Measurements from ENCODE around the gene INAVA. TPM values are rescaled to one million over a fixed set of nuclear protein-coding genes. Genes with fewer than 3 reads are reported as not detected.
"Not testable (repeated sequence)": the region's sequence is repeated elsewhere in the genome, so short reads cannot be mapped to it uniquely, and the experiment has no call there.

INAVA gene
- total RNA-seq, 5 donors from 2014 or later (not counting 1 experiment from before 2014, with no cell fraction given), result 0.09 to 0.62 (median 0.25) TPM; not detected in 1

- CTCF ChIA-PET; H3K4me1 Mint-ChIP-seq; H3K4me3 Mint-ChIP-seq; ATAC-seq (replicated peaks in 1 of 4); H3K36me3 Mint-ChIP-seq; H3K27me3 ChIP-seq (replicated peaks in 1 of 2; ENCODE audit: control insufficient read depth in 2 of 2, extremely low read depth in 1 of 2, insufficient read depth in 2 of 2, low read length in 1 of 2); H3K4me1 ChIP-seq (ENCODE audit: control insufficient read depth in 1 of 2, extremely low read depth in 1 of 2, insufficient read depth in 2 of 2, low read length in 2 of 2); DNase-seq; H3K27ac Mint-ChIP-seq; H3K4me3 ChIP-seq (ENCODE audit: control insufficient read depth in 1 of 2, extremely low read depth in 1 of 2, low read length in 1 of 2); H3K36me3 ChIP-seq (ENCODE audit: control insufficient read depth in 2 of 2, extremely low read depth in 1 of 2, insufficient read depth in 1 of 2, low read length in 1 of 2); H3K27me3 Mint-ChIP-seq; H3K9me3 ChIP-seq; H3K9me3 Mint-ChIP-seq; H3K27ac ChIP-seq (ENCODE audit: low read length): not testable (repeated sequence)
- WGBS (ENCODE audit: insufficient coverage), result no CpG with 5 or more reads among the region's 11 CpGs
- POLR2A ChIA-PET, result interaction anchor here in 1 of 2 donors (0.6 kb wide), 1 partner anchor 430 kb away, joined by 7 read pairs; no protein-coding TSS in a partner anchor
These were observed 67.5 kb downstream of the INAVA start for GRCh38 chr1:200962151-200962550.

- Histone ChIP-seq H3K27me3 (replicated peaks in 1 of 2; ENCODE audit: control insufficient read depth in 2 of 2, extremely low read depth in 1 of 2, insufficient read depth in 2 of 2, low read length in 1 of 2) (no peaks in the 10 kb centered on the region), H3K4me1 (ENCODE audit: control insufficient read depth in 1 of 2, extremely low read depth in 1 of 2, insufficient read depth in 2 of 2, low read length in 2 of 2) (no peaks in the 10 kb centered on the region), H3K27ac (ENCODE audit: low read length) (no peak overlapping the region), H3K4me3 (ENCODE audit: control insufficient read depth in 1 of 2, extremely low read depth in 1 of 2, low read length in 1 of 2) (no peak overlapping the region), H3K36me3 (ENCODE audit: control insufficient read depth in 2 of 2, extremely low read depth in 1 of 2, insufficient read depth in 1 of 2, low read length in 1 of 2) (no peaks in the 10 kb centered on the region), H3K9me3 (no peaks in the 10 kb centered on the region)
- Mint-ChIP-seq H3K9me3 (no peaks in the 10 kb centered on the region), H3K27ac (no peak overlapping the region), H3K4me3 (no peak overlapping the region), H3K27me3 (peaks cover 0 to 1% of the 10 kb centered on the region in 2 donors), H3K36me3 (peaks cover 6% of the 10 kb centered on the region), H3K4me1 (peaks cover 0 to 4% (median 0%) of the 10 kb centered on the region in 3 donors)
- DNase-seq, result no peak
- 82% methylated on average over 2 of the region's 4 CpGs for WGBS (ENCODE audit: insufficient coverage)
- CTCF ChIA-PET, result no interaction called here
- POLR2A ChIA-PET, result no interaction called here
- ATAC-seq (replicated peaks in 1 of 4), result no peak
These were observed 67.9 kb downstream of the INAVA start for GRCh38 chr1:200962631-200963030.

- ChIA-PET CTCF (interaction anchor here (0.6 kb wide), 2 partner anchors 24 to 918 kb away, joined by 3 to 6 read pairs; no protein-coding TSS in a partner anchor), POLR2A (no interaction called here)
- H3K27me3 ChIP-seq (replicated peaks in 1 of 2; ENCODE audit: control insufficient read depth in 2 of 2, extremely low read depth in 1 of 2, insufficient read depth in 2 of 2, low read length in 1 of 2), result no peaks in the 10 kb centered on the region
- Mint-ChIP-seq H3K36me3 (peaks cover 6% of the 10 kb centered on the region), H3K4me3 (no peak overlapping the region), H3K4me1 (peaks cover 0 to 4% (median 0%) of the 10 kb centered on the region in 3 donors), H3K27ac (no peak overlapping the region), H3K27me3 (peaks cover 0 to under 1% of the 10 kb centered on the region in 2 donors), H3K9me3 (no peaks in the 10 kb centered on the region)
- ATAC-seq (replicated peaks in 1 of 4), result no peak
- H3K9me3 ChIP-seq, result no peaks in the 10 kb centered on the region
- no peak overlapping the region for H3K27ac ChIP-seq (ENCODE audit: low read length)
- H3K4me3 ChIP-seq (ENCODE audit: control insufficient read depth in 1 of 2, extremely low read depth in 1 of 2, low read length in 1 of 2), result no peak overlapping the region
- no peaks in the 10 kb centered on the region for H3K4me1 ChIP-seq (ENCODE audit: control insufficient read depth in 1 of 2, extremely low read depth in 1 of 2, insufficient read depth in 2 of 2, low read length in 2 of 2)
- no peaks in the 10 kb centered on the region for H3K36me3 ChIP-seq (ENCODE audit: control insufficient read depth in 2 of 2, extremely low read depth in 1 of 2, insufficient read depth in 1 of 2, low read length in 1 of 2)
- DNase-seq, result no peak
- WGBS (ENCODE audit: insufficient coverage), result 90% methylated on average over 2 of the region's 2 CpGs
These were observed 68.4 kb downstream of the INAVA start for GRCh38 chr1:200963076-200963475.

GRCh38 chr1:200963888-200964287 lies 69.2 kb downstream of the INAVA start:
- H3K36me3 Mint-ChIP-seq; DNase-seq; H3K27me3 ChIP-seq (replicated peaks in 1 of 2; ENCODE audit: control insufficient read depth in 2 of 2, extremely low read depth in 1 of 2, insufficient read depth in 2 of 2, low read length in 1 of 2); H3K27me3 Mint-ChIP-seq; H3K4me1 ChIP-seq (ENCODE audit: control insufficient read depth in 1 of 2, extremely low read depth in 1 of 2, insufficient read depth in 2 of 2, low read length in 2 of 2); H3K4me3 ChIP-seq (ENCODE audit: control insufficient read depth in 1 of 2, extremely low read depth in 1 of 2, low read length in 1 of 2); H3K9me3 ChIP-seq; H3K4me1 Mint-ChIP-seq; ATAC-seq (replicated peaks in 1 of 4); H3K9me3 Mint-ChIP-seq; H3K36me3 ChIP-seq (ENCODE audit: control insufficient read depth in 2 of 2, extremely low read depth in 1 of 2, insufficient read depth in 1 of 2, low read length in 1 of 2); H3K27ac ChIP-seq (ENCODE audit: low read length); H3K4me3 Mint-ChIP-seq: not testable (repeated sequence)
- peak overlapping the region in 1 of 2 donors; percentile 12 for H3K27ac Mint-ChIP-seq
- CTCF ChIA-PET, result interaction anchor here in 1 of 2 donors (0.6 kb wide), 1 partner anchor 60 kb away, joined by 3 read pairs; no protein-coding TSS in a partner anchor
- no CpG with 5 or more reads among the region's 11 CpGs for WGBS (ENCODE audit: insufficient coverage)
- POLR2A ChIA-PET, result interaction anchor here in 1 of 2 donors (0.7 kb wide), 1 partner anchor 57 kb away, joined by 3 read pairs; no protein-coding TSS in a partner anchor

Other genes with a start within 250 kb of the INAVA start
- 10 to 100 TPM; 19.2 to 38.7 (median 31.7) TPM for gene DDX59, start 225.0 kb upstream of the INAVA start, total RNA-seq
- 1 to 10 TPM; 4.6 to 9.1 (median 5.2) TPM for gene CAMSAP2, start 156.0 kb upstream of the INAVA start, total RNA-seq
- gene GPR25, start 21.9 kb upstream of the INAVA start, total RNA-seq, result 1 to 10 TPM; 1.2 to 6.7 (median 1.8) TPM
- gene KIF21B, start 128.8 kb downstream of the INAVA start, total RNA-seq, result 100 to 1,000 TPM in 3 of 5 donors, 10 to 100 TPM in 2; 70.8 to 110 (median 101) TPM
- gene CACNA1S, start 217.5 kb downstream of the INAVA start, total RNA-seq, result not detected
- under 1 TPM in 3 of 5 donors, not detected in 2; 0.19 to 0.49 (median 0.26) TPM for gene ASCL5, start 232.3 kb downstream of the INAVA start, total RNA-seq